PC-9 (cell line): ENCODE measurements around the gene BMP5.

Experiments
- CTCF ChIP-seq: fragments of 200-600 bp; sonication (generic); conservative IDR thresholded peaks from 2 replicates; pipeline ENCODE4 v1.6.1; 2017; ENCODE audit warnings: mixed run types, antibody characterized with exemption, mild to moderate bottlenecking, moderate library complexity
- EZH2 ChIP-seq: fragments of 200-600 bp; sonication (generic); IDR thresholded peaks from 2 replicates; pipeline ENCODE4 v1.8.0; 2017; ENCODE audit warnings: antibody characterized with exemption, low read depth

- TF ChIP-seq CTCF (no peak), EZH2 (no peak)
These were observed 73.1 kb downstream of the BMP5 start for GRCh38 chr6:55802259-55802658.
